H1 (cell line): ENCODE results near the gene C1S. TPM values are rescaled to one million over a fixed set of nuclear protein-coding genes. Genes with fewer than 3 reads are reported as not detected.

Experiments
- CTCF ChIA-PET: fragments of 300-600 bp; sonication (Branson Sonifier 250); formaldehyde crosslinking; loops from one replicate; lab custom pipeline; 2021; ENCODE audit not compliant: partially characterized antibody; lab: Charles Lee
- POLR2A ChIA-PET: fragments of 300-600 bp; sonication (Branson Sonifier 250); formaldehyde crosslinking; loops from one replicate; lab custom pipeline; 2021; ENCODE audit warnings: inconsistent platforms; ENCODE audit not compliant: partially characterized antibody; lab: Charles Lee
- DNase-seq, 2 experiments: peaks; one replicate each; pipeline versions ENCODE4 v3.0.0 to v3.0.0-alpha.2; 2010 to 2022; ENCODE audit warnings: low spot score in 2 of 2, low read depth in 1 of 2, mixed read lengths in 1 of 2
- FAIRE-seq: peaks from 2 replicates; lab custom pipeline; 2011; peaks lifted over from hg19 to GRCh38; lab: Jason Lieb, UNC
- H2AFZ ChIP-seq: 2 replicates; pipeline ENCODE4 v1.8.1; 2012; ENCODE audit warnings: low read length, inconsistent platforms
- H2AK5ac ChIP-seq: 2 replicates; pipeline ENCODE4 v1.6.1; 2013; ENCODE audit warnings: low read depth, low read length
- H2BK120ac ChIP-seq: replicated peaks from 2 replicates; pipeline ENCODE3; 2013; ENCODE audit warnings: low read depth, low read length, inconsistent platforms
- H2BK12ac ChIP-seq: 2 replicates; pipeline ENCODE4 v1.6.1; 2013; ENCODE audit warnings: low read depth, low read length
- H2BK15ac ChIP-seq: 2 replicates; pipeline ENCODE4 v1.6.1; 2013; ENCODE audit warnings: low read length
- H2BK20ac ChIP-seq: 2 replicates; pipeline ENCODE4 v1.6.1; 2013; ENCODE audit warnings: low read length
- H2BK5ac ChIP-seq: 2 replicates; pipeline ENCODE4 v1.6.1; 2013; ENCODE audit warnings: low read depth, low read length
- H3K14ac ChIP-seq: 2 replicates; pipeline ENCODE4 v1.6.1; 2013; ENCODE audit warnings: inconsistent platforms; ENCODE audit not compliant: insufficient read length
- H3K18ac ChIP-seq: 2 replicates; pipeline ENCODE4 v1.6.1; 2013; ENCODE audit warnings: low read length; ENCODE audit errors: extremely low read depth
- H3K23ac ChIP-seq: 2 replicates; pipeline ENCODE4 v1.6.1; 2013; ENCODE audit warnings: inconsistent platforms; ENCODE audit not compliant: insufficient read length
- H3K23me2 ChIP-seq: 2 replicates; pipeline ENCODE4 v1.6.1; 2013; ENCODE audit warnings: low read depth, low read length
- H3K27ac ChIP-seq: 2 replicates; pipeline ENCODE4 v1.6.1; 2011; ENCODE audit warnings: low read depth, low read length, inconsistent platforms
- H3K27me3 ChIP-seq, 4 experiments: replicated peaks in 1 of 4; 1 replicate in 1 of 4; 2 replicates in 3 of 4; pipeline versions ENCODE4 v1.6.1 to v1.8.1; 2011 to 2013; ENCODE audit warnings: low read length in 3 of 4, mild to moderate bottlenecking in 3 of 4, inconsistent platforms in 2 of 4, mixed read lengths in 2 of 4, moderate library complexity in 1 of 4; ENCODE audit not compliant: control insufficient read depth in 3 of 4, insufficient read depth in 3 of 4; ENCODE audit errors: extremely low read depth in 1 of 4
- H3K36me3 ChIP-seq, 4 experiments: 2 replicates each; pipeline versions ENCODE4 v1.6.1 to v1.8.1; 2011 to 2013; ENCODE audit warnings: mild to moderate bottlenecking in 4 of 4, low read length in 3 of 4, moderate library complexity in 2 of 4, control low read depth in 1 of 4, inconsistent platforms in 1 of 4; ENCODE audit not compliant: insufficient read depth in 4 of 4, control insufficient read depth in 2 of 4
- H3K4ac ChIP-seq: replicated peaks from 2 replicates; pipeline ENCODE3; 2013; ENCODE audit warnings: low read length, low read depth, mixed read lengths, inconsistent platforms; ENCODE audit not compliant: insufficient read length
- H3K4me1 ChIP-seq, 4 experiments: replicated peaks in 1 of 4; 1 replicate in 1 of 4; 2 replicates in 3 of 4; pipeline versions ENCODE4 v1.6.1 to v1.8.1; 2011 to 2013; ENCODE audit warnings: low read length in 3 of 4, inconsistent platforms in 2 of 4, mixed read lengths in 1 of 4; ENCODE audit not compliant: insufficient read depth in 4 of 4, control insufficient read depth in 3 of 4
- H3K4me2 ChIP-seq, 2 experiments: 2 replicates each; pipeline versions ENCODE4 v1.6.1 to v1.8.1; 2011 to 2013; ENCODE audit warnings: low read depth in 2 of 2, low read length in 2 of 2, control low read depth in 1 of 2, inconsistent platforms in 1 of 2, mild to moderate bottlenecking in 1 of 2; ENCODE audit not compliant: insufficient read depth in 1 of 2
- H3K4me3 ChIP-seq, 4 experiments: fragments of 200-600, 300-600 bp in 1 of 4; sonication (generic), shearing (Covaris generic), sonication (Bioruptor Twin) in 1 of 4; 2 replicates each; pipeline versions ENCODE4 v1.5.1 to v1.8.1; 2011 to 2016; ENCODE audit warnings: low read length in 4 of 4, low read depth in 3 of 4, control low read depth in 2 of 4, inconsistent platforms in 2 of 4, mild to moderate bottlenecking in 2 of 4, mixed read lengths in 1 of 4, moderate library complexity in 1 of 4; ENCODE audit not compliant: insufficient read depth in 2 of 4; ENCODE audit errors: extremely low read depth in 1 of 4
- H3K56ac ChIP-seq: replicated peaks from 2 replicates; pipeline ENCODE3; 2013; ENCODE audit warnings: low read depth, mild to moderate bottlenecking, mixed read lengths, low read length, inconsistent platforms; ENCODE audit not compliant: insufficient read length
- H3K79me1 ChIP-seq: 2 replicates; pipeline ENCODE4 v1.6.1; 2013; ENCODE audit warnings: low read depth, low read length, control low read depth
- H3K79me2 ChIP-seq, 2 experiments: 2 replicates each; pipeline versions ENCODE4 v1.6.1 to v1.8.1; 2012 to 2013; ENCODE audit warnings: low read length in 2 of 2, mild to moderate bottlenecking in 2 of 2, inconsistent platforms in 1 of 2; ENCODE audit not compliant: insufficient read depth in 2 of 2, control insufficient read depth in 1 of 2
- H3K9ac ChIP-seq, 4 experiments: replicated peaks in 1 of 4; 1 replicate in 1 of 4; 2 replicates in 3 of 4; pipeline versions ENCODE4 v1.6.1 to v1.8.1; 2011 to 2013; ENCODE audit warnings: low read depth in 3 of 4, low read length in 3 of 4, control low read depth in 2 of 4, mild to moderate bottlenecking in 2 of 4, moderate library complexity in 2 of 4, inconsistent platforms in 1 of 4; ENCODE audit errors: extremely low read depth in 1 of 4
- H3K9me3 ChIP-seq, 2 experiments: 2 replicates each; pipeline versions ENCODE4 v1.6.1 to v1.8.1; 2012 to 2013; ENCODE audit warnings: mild to moderate bottlenecking in 2 of 2, moderate library complexity in 2 of 2, control low read depth in 1 of 2, inconsistent platforms in 1 of 2, low read depth in 1 of 2, low read length in 1 of 2, mixed read lengths in 1 of 2; ENCODE audit not compliant: insufficient read depth in 2 of 2
- H4K20me1 ChIP-seq, 2 experiments: replicated peaks in 1 of 2; 2 replicates each; pipeline versions ENCODE3 to v1.8.1; 2011 to 2013; ENCODE audit warnings: inconsistent platforms in 2 of 2, low read length in 2 of 2, mild to moderate bottlenecking in 1 of 2; ENCODE audit not compliant: insufficient read depth in 2 of 2, control insufficient read depth in 1 of 2
- H4K5ac ChIP-seq: 2 replicates; pipeline ENCODE4 v1.6.1; 2013; ENCODE audit warnings: low read length, low read depth, mixed read lengths, inconsistent platforms; ENCODE audit not compliant: insufficient read length
- H4K8ac ChIP-seq: 2 replicates; pipeline ENCODE4 v1.8.0; 2013; ENCODE audit warnings: mild to moderate bottlenecking, moderate library complexity, low read length, inconsistent platforms; ENCODE audit not compliant: insufficient read depth; ENCODE audit errors: extremely low read depth
- H4K91ac ChIP-seq: replicated peaks from 2 replicates; pipeline ENCODE3; 2013; ENCODE audit warnings: low read length, mixed read lengths, inconsistent platforms; ENCODE audit not compliant: insufficient read length
- CBX8 ChIP-seq: fragments of 300-800, 300-1000 bp; sonication (generic); IDR thresholded peaks from 2 replicates; pipeline ENCODE4 v1.7.1; 2016; ENCODE audit warnings: low read depth, low read length, borderline replicate concordance
- CREB1 ChIP-seq: IDR thresholded peaks from 2 replicates; pipeline ENCODE4 v1.6.1; 2012; ENCODE audit warnings: inconsistent platforms
- CTBP2 ChIP-seq: IDR thresholded peaks from 2 replicates; pipeline ENCODE4 v1.7.0; 2011; ENCODE audit warnings: borderline replicate concordance, mild to moderate bottlenecking, moderate library complexity, mixed read lengths, low read length; ENCODE audit not compliant: insufficient read depth, insufficient read length
- GTF2F1 ChIP-seq: IDR thresholded peaks from 2 replicates; pipeline ENCODE4 v1.6.1; 2012; ENCODE audit warnings: low read depth, low read length, improper control_type of control experiment, borderline replicate concordance
- HDAC2 ChIP-seq, 2 experiments: fragments of 300-600 bp in 1 of 2; sonication (generic) in 1 of 2; IDR thresholded peaks; 2 replicates each; pipeline ENCODE4 v1.6.1; 2011 to 2012; ENCODE audit warnings: low read depth in 2 of 2, low read length in 2 of 2, mild to moderate bottlenecking in 2 of 2, moderate library complexity in 2 of 2, borderline replicate concordance in 1 of 2, inconsistent platforms in 1 of 2
- JUND ChIP-seq: IDR thresholded peaks from 2 replicates; pipeline ENCODE4 v1.6.1; 2011; ENCODE audit warnings: mild to moderate bottlenecking, improper control_type of control experiment, low read length
- KDM4A ChIP-seq: IDR thresholded peaks from one replicate; pipeline ENCODE4 v1.7.1; 2012; ENCODE audit warnings: low read depth, mild to moderate bottlenecking, moderate library complexity, low read length, inconsistent platforms; ENCODE audit not compliant: severe bottlenecking
- KDM5A ChIP-seq: fragments of 200-600 bp; IDR thresholded peaks from 2 replicates; pipeline ENCODE4 v1.7.1; 2012; ENCODE audit warnings: mild to moderate bottlenecking, low read length, inconsistent platforms, mixed read lengths
- NRF1 ChIP-seq: IDR thresholded peaks from 2 replicates; pipeline ENCODE4 v1.6.1; 2011; ENCODE audit warnings: mild to moderate bottlenecking, low read depth, low read length, improper control_type of control experiment
- RNF2 ChIP-seq: fragments of 200-900, 300-1000 bp; sonication (generic); IDR thresholded peaks from 2 replicates; pipeline ENCODE4 v1.7.1; 2016; ENCODE audit warnings: borderline replicate concordance, low read depth, mild to moderate bottlenecking, antibody characterized with exemption, low read length; ENCODE audit not compliant: poor library complexity, severe bottlenecking; ENCODE audit errors: missing control alignments
- SIN3A ChIP-seq, 2 experiments: IDR thresholded peaks in 1 of 2; conservative IDR thresholded peaks in 1 of 2; 2 replicates each; pipeline ENCODE4 v1.6.1; 2011 to 2012; ENCODE audit warnings: low read length in 2 of 2, improper control_type of control experiment in 1 of 2, low read depth in 1 of 2, mild to moderate bottlenecking in 1 of 2
- SP1 ChIP-seq: IDR thresholded peaks from 2 replicates; pipeline ENCODE4 v1.6.1; 2011; ENCODE audit warnings: low read depth, low read length
- TCF12 ChIP-seq: IDR thresholded peaks from 2 replicates; pipeline ENCODE4 v1.6.1; 2011; ENCODE audit warnings: low read depth, mild to moderate bottlenecking, low read length
- YY1 ChIP-seq: IDR thresholded peaks from 2 replicates; pipeline ENCODE4 v1.6.1; 2011; ENCODE audit warnings: low read depth, mild to moderate bottlenecking, low read length
- WGBS, 2 experiments: shearing (Covaris generic) in 1 of 2; methylation state at CpG; one replicate each; pipeline versions ENCODE4 v1.1.6 to v1.1.7; 2013 to 2015; ENCODE audit warnings: low lambda C conversion rate in 2 of 2, mixed read lengths in 2 of 2, inconsistent platforms in 1 of 2, low coverage in 1 of 2, missing lambda C conversion rate in 1 of 2; ENCODE audit not compliant: insufficient replicate concordance in 2 of 2, insufficient coverage in 1 of 2, insufficient read length in 1 of 2; ENCODE audit errors: extremely low coverage in 1 of 2, missing lambda C conversion rate in 1 of 2; 5-methylcytosine and 5-hydroxymethylcytosine counted together
- polyA plus RNA-seq, 7 experiments: library from polyadenylated mRNA; depleted of rRNA in 3 of 7; stranded (reverse) in 5 of 7; unstranded in 2 of 7; fragments of >200 nt in 5 of 7; fragments of 200-250 nt in 2 of 7; gene quantifications; 1 replicate in 5 of 7; 2 replicates in 1 of 7; 4 replicates in 1 of 7; pipeline versions ENCODE4 v1.2.1 to v1.2.3, GENCODE V29; 2011 to 2013; ENCODE audit warnings: missing spikeins in 2 of 7, mixed read lengths in 2 of 7
- total RNA-seq: library from RNA; stranded (reverse); fragmentation: NEBNext Ultra II Directional; extraction: Animal tissue kit (Norgen Biotek cat#: 25700); gene quantifications from 2 replicates; pipeline ENCODE4 v1.2.1, GENCODE V29; 2021

C1S gene
- total and polyA plus RNA-seq, 2 of the 8 experiments (the other 6 are each of a cell fraction or from before 2014, with no cell fraction given): 4.4 to 7.3 TPM

DNA sequence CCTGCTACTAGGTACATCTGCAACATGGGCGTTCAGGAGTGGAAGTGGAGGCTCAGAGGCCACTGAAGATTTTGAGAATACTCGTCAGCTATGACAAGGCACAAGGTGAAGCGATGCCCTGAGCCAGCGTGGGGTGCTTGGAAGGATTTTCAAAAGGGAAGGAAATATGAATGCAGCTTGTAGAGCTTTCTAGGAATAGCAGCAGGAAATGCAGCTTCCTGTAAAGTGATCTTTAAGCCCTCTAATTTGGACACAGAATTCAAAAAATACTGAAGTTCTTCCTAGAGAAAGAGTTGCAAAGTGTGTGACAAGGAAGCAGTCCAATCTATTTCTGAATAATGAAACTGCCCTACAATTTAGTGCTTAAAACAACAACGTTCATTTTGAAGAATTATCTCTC, 13.2 kb upstream of the C1S start:
- H3K56ac ChIP-seq: no peak overlapping the region
- no peaks in the 10 kb centered on the region for H3K23me2 ChIP-seq
- H3K9ac ChIP-seq: no peak overlapping the region
- H3K18ac ChIP-seq: no peak overlapping the region
- no peak overlapping the region for H2BK15ac ChIP-seq
- no peak overlapping the region for H3K23ac ChIP-seq
- DNase-seq: no peak
- no peaks in the 10 kb centered on the region for H3K79me1 ChIP-seq
- WGBS, 2 experiments: 85% methylated on average over 5 of the region's 5 CpGs; no CpG with 5 or more reads in 1 of the 2 experiments
- ChIA-PET POLR2A (interaction anchor here (1.5 to 4.1 kb wide), 3 partner anchors 70 to 103 kb away, joined by 4 to 9 read pairs (median 4); partner anchors contain the start of genes C12orf57 and RNU7-1), CTCF (interaction anchor here (0.9 to 3.2 kb wide), 4 partner anchors 62 to 356 kb away, joined by 3 to 11 read pairs (median 3); partner anchors contain the start of gene C1RL)
- no peak overlapping the region for H3K4ac ChIP-seq
- no peak overlapping the region for H4K5ac ChIP-seq
- no peaks in the 10 kb centered on the region for H3K79me2 ChIP-seq
- no peaks in the 10 kb centered on the region for H3K9me3 ChIP-seq
- H4K91ac ChIP-seq: no peak overlapping the region
- no peaks in the 10 kb centered on the region for H3K36me3 ChIP-seq
- no peak overlapping the region for H4K8ac ChIP-seq
- H3K4me1 ChIP-seq: no peaks in the 10 kb centered on the region
- H2BK120ac ChIP-seq: no peak overlapping the region
- no peak overlapping the region for H2BK12ac ChIP-seq
- H2AFZ ChIP-seq: no peak overlapping the region
- H2BK5ac ChIP-seq: no peak overlapping the region
- H3K4me3 ChIP-seq: no peak overlapping the region
- H3K14ac ChIP-seq: no peak overlapping the region
- no peaks in the 10 kb centered on the region for H3K27me3 ChIP-seq
- no peaks in the 10 kb centered on the region for H4K20me1 ChIP-seq
- no peak overlapping the region for H2AK5ac ChIP-seq
- no peak for FAIRE-seq
- H3K4me2 ChIP-seq: no peak overlapping the region
- H2BK20ac ChIP-seq: no peak overlapping the region
- no peak overlapping the region for H3K27ac ChIP-seq
- TF ChIP-seq JUND (no peak), KDM5A (no peak), CREB1 (no peak), GTF2F1 (no peak), HDAC2 (IDR thresholded peaks at IDR 0.05; ENCODE audit: borderline replicate concordance in 1 of 2, low read depth in 2 of 2, low read length in 2 of 2) (no peak), NRF1 (no peak), CTBP2 (no peak), CBX8 (no peak), SIN3A (conservative IDR thresholded peaks at IDR 0.05 in 1 of 2, IDR thresholded peaks at IDR 0.05 in 1 of 2; ENCODE audit: low read depth in 1 of 2, low read length in 2 of 2) (no peak), SP1 (no peak), RNF2 (no peak), TCF12 (no peak), KDM4A (no peak), YY1 (no peak)
